Neutrophil (primary cell): Measurements from ENCODE around the gene PAH.

Experiments used
- H3K27ac ChIP-seq: fragments of 200-600 bp; sonication (generic); 2 replicates; pipeline ENCODE4 v1.5.1; 2016; ENCODE audit warnings: mild to moderate bottlenecking, moderate library complexity
- H3K27me3 ChIP-seq: fragments of 200-600 bp; sonication (generic); 2 replicates; pipeline ENCODE4 v1.6.0; 2016; ENCODE audit warnings: mild to moderate bottlenecking
- H3K36me3 ChIP-seq: fragments of 200-600 bp; sonication (generic); 2 replicates; pipeline ENCODE4 v1.5.1; 2017
- H3K4me1 ChIP-seq, 2 experiments: fragments of 200-600 bp in 1 of 2; sonication (generic) in 1 of 2; 1 replicate in 1 of 2; 2 replicates in 1 of 2; pipeline versions ENCODE4 v1.5.1 to v1.6.1; 2013 to 2016; ENCODE audit warnings: low read depth in 1 of 2, low read length in 1 of 2, mild to moderate bottlenecking in 1 of 2, moderate library complexity in 1 of 2; ENCODE audit not compliant: control insufficient read depth in 1 of 2, insufficient read depth in 1 of 2
- H3K4me3 ChIP-seq, 2 experiments: fragments of 200-600 bp in 1 of 2; sonication (generic) in 1 of 2; 1 replicate in 1 of 2; 2 replicates in 1 of 2; pipeline ENCODE4 v1.5.1; 2013 to 2016; ENCODE audit warnings: low read depth in 1 of 2, low read length in 1 of 2, mild to moderate bottlenecking in 1 of 2, moderate library complexity in 1 of 2
- H3K9me3 ChIP-seq: fragments of 200-600 bp; sonication (generic); 2 replicates; pipeline ENCODE4 v1.5.1; 2016
- CTCF ChIP-seq: fragments of 200-600 bp; sonication (generic); IDR thresholded peaks from 2 replicates; pipeline ENCODE4 v1.5.1; 2016; ENCODE audit warnings: antibody characterized with exemption

The PAH gene

GRCh38 chr12:102865821-102866615 lies 51.0 kb downstream of the PAH start:
- H3K27ac ChIP-seq, result no peak overlapping the region
- no peaks in the 10 kb centered on the region for H3K9me3 ChIP-seq
- no peak overlapping the region for H3K4me3 ChIP-seq
- H3K36me3 ChIP-seq, result no peaks in the 10 kb centered on the region
- no peak for TF ChIP-seq CTCF
- no peaks in the 10 kb centered on the region for H3K27me3 ChIP-seq
- H3K4me1 ChIP-seq, result no peaks in the 10 kb centered on the region

GRCh38 chr12:102862486-102862885 lies 54.6 kb downstream of the PAH start:
- Histone ChIP-seq H3K27me3 (no peaks in the 10 kb centered on the region), H3K9me3 (no peaks in the 10 kb centered on the region), H3K4me3 (no peak overlapping the region), H3K4me1 (no peaks in the 10 kb centered on the region), H3K27ac (no peak overlapping the region), H3K36me3 (no peaks in the 10 kb centered on the region)
- no peak for TF ChIP-seq CTCF

GRCh38 chr12:102851246-102851645 lies 65.8 kb downstream of the PAH start:
- Histone ChIP-seq H3K9me3 (no peaks in the 10 kb centered on the region), H3K27me3 (no peaks in the 10 kb centered on the region), H3K27ac (no peak overlapping the region), H3K4me3 (no peak overlapping the region), H3K4me1 (no peaks in the 10 kb centered on the region), H3K36me3 (no peaks in the 10 kb centered on the region)
- no peak for TF ChIP-seq CTCF

GRCh38 chr12:102849722-102850447 lies 67.2 kb downstream of the PAH start:
- H3K4me1 ChIP-seq, result no peaks in the 10 kb centered on the region
- no peak for TF ChIP-seq CTCF
- H3K4me3 ChIP-seq, result no peak overlapping the region
- H3K9me3 ChIP-seq, result no peaks in the 10 kb centered on the region
- no peaks in the 10 kb centered on the region for H3K36me3 ChIP-seq
- H3K27ac ChIP-seq, result no peak overlapping the region
- no peaks in the 10 kb centered on the region for H3K27me3 ChIP-seq

- H3K4me3 ChIP-seq, result no peak overlapping the region
- H3K4me1 ChIP-seq, result no peaks in the 10 kb centered on the region
- H3K36me3 ChIP-seq, result no peaks in the 10 kb centered on the region
- no peaks in the 10 kb centered on the region for H3K27me3 ChIP-seq
- H3K9me3 ChIP-seq, result no peaks in the 10 kb centered on the region
- no peak for TF ChIP-seq CTCF
- no peak overlapping the region for H3K27ac ChIP-seq
These were observed 68.2 kb downstream of the PAH start for GRCh38 chr12:102848832-102849231.
